Measurements from ENCODE around the gene PRKG1.

- TF ChIP-seq EZH2phosphoT487 (conservative IDR thresholded peaks at IDR 0.05; ENCODE audit: low read length) (no peak), CTCF (IDR thresholded peaks at IDR 0.05; ENCODE audit: insufficient read depth, low read length, poor library complexity, severe bottlenecking) (no peak)
Measured at GRCh38 chr10:51852297-51852696, 778.0 kb downstream of the PRKG1 start.
